HepG2 (cell line): ENCODE results near the gene KRCC1. TPM values are rescaled to one million over a fixed set of nuclear protein-coding genes. Genes with fewer than 3 reads are reported as not detected.
A peak's percentile ranks its signal among the peaks of the same experiment; 100 is the strongest.

Experiments
- FOXJ3 ChIP-seq: sonication (generic); formaldehyde crosslinking; IDR thresholded peaks from 2 replicates; pipeline ENCODE4 v1.4.0; 2020; ENCODE audit warnings: missing genetic modification reagents, mild to moderate bottlenecking, borderline replicate concordance
- HHEX ChIP-seq: IDR thresholded peaks from 2 replicates; pipeline ENCODE4 v1.6.1; 2016; ENCODE audit warnings: control low read depth
- IKZF4 ChIP-seq: sonication (generic); formaldehyde crosslinking; IDR thresholded peaks from 2 replicates; pipeline ENCODE4 v1.5.1; 2020; ENCODE audit warnings: borderline replicate concordance, mild to moderate bottlenecking, low read depth, missing genetic modification reagents; ENCODE audit errors: not compliant biosample characterization
- JARID2 ChIP-seq: sonication (generic); formaldehyde crosslinking; IDR thresholded peaks from 2 replicates; pipeline ENCODE4 v1.8.1; 2023; ENCODE audit warnings: missing genetic modification reagents, inconsistent platforms; ENCODE audit not compliant: insufficient replicate concordance
- MED1 ChIP-seq: sonication (generic); formaldehyde crosslinking; IDR thresholded peaks from 2 replicates; pipeline ENCODE4 v1.4.0; 2020; ENCODE audit warnings: missing genetic modification reagents
- MXD1 ChIP-seq: sonication (generic); formaldehyde crosslinking; IDR thresholded peaks from 2 replicates; pipeline ENCODE4 v1.4.0; 2020; ENCODE audit warnings: mild to moderate bottlenecking, missing genetic modification reagents
- NR2F2 ChIP-seq: IDR thresholded peaks from 2 replicates; pipeline ENCODE4 v1.6.1; 2012; ENCODE audit warnings: low read depth, inconsistent platforms, borderline replicate concordance
- RXRB ChIP-seq: IDR thresholded peaks from 2 replicates; pipeline ENCODE4 v1.6.1; 2016; ENCODE audit warnings: borderline replicate concordance, missing genetic modification reagents, missing compliant biosample characterization
- SMAD3 ChIP-seq: sonication (generic); formaldehyde crosslinking; IDR thresholded peaks from 2 replicates; pipeline ENCODE4 v1.4.0; 2020; ENCODE audit warnings: missing genetic modification reagents
- SNAPC4 ChIP-seq: sonication (generic); formaldehyde crosslinking; IDR thresholded peaks from 2 replicates; pipeline ENCODE4 v1.4.0; 2020; ENCODE audit warnings: mild to moderate bottlenecking, missing genetic modification reagents
- ZBTB21 ChIP-seq: sonication (generic); formaldehyde crosslinking; IDR thresholded peaks from 2 replicates; pipeline ENCODE4 v1.4.0; 2020; ENCODE audit warnings: missing genetic modification reagents
- ZGPAT ChIP-seq: IDR thresholded peaks from 2 replicates; pipeline ENCODE4 v1.6.1; 2016; ENCODE audit warnings: mild to moderate bottlenecking
- ZNF597 ChIP-seq: sonication (generic); formaldehyde crosslinking; IDR thresholded peaks from 2 replicates; pipeline ENCODE4 v1.5.0; 2020; ENCODE audit warnings: missing genetic modification reagents
- ZNF709 ChIP-seq: sonication (generic); formaldehyde crosslinking; IDR thresholded peaks from 2 replicates; pipeline ENCODE4 v1.5.0; 2020; ENCODE audit warnings: mild to moderate bottlenecking, missing genetic modification reagents
- ZNF747 ChIP-seq: sonication (generic); formaldehyde crosslinking; IDR thresholded peaks from 2 replicates; pipeline ENCODE4 v1.8.1; 2023; ENCODE audit warnings: missing genetic modification reagents, mild to moderate bottlenecking, borderline replicate concordance
- polyA plus RNA-seq, 8 experiments: library from polyadenylated mRNA; depleted of rRNA in 3 of 8; stranded (reverse) in 7 of 8; unstranded in 1 of 8; fragments of >200 nt; fragmentation: Illumina TruSeq in 4 of 8; extraction: Trizol in 4 of 8; gene quantifications; 2 replicates each; pipeline versions ENCODE4 v1.2.1 to v1.2.3, GENCODE V29; 2011 to 2016; ENCODE audit warnings: low read depth in 4 of 8, missing spikeins in 1 of 8, mixed read lengths in 1 of 8; ENCODE audit not compliant: insufficient read depth in 1 of 8
- total RNA-seq, 5 experiments: library from RNA; depleted of rRNA; stranded (reverse); fragments of >200 nt; fragmentation: Illumina TruSeq; extraction: Trizol; gene quantifications; 2 replicates each; pipeline ENCODE4 v1.2.3, GENCODE V29; 2016; ENCODE audit warnings: low read depth in 1 of 5
- TF ChIP-seq, protein P1 (sequence below): sonication (generic); formaldehyde crosslinking; IDR thresholded peaks from 2 replicates; pipeline ENCODE4 v1.4.0; 2020; ENCODE audit warnings: missing genetic modification reagents

Gene KRCC1
- total and polyA plus RNA-seq, 2 of the 13 experiments (the other 11 are each of a cell fraction or from before 2014, with no cell fraction given), result 6.5 to 7.7 TPM

DNA sequence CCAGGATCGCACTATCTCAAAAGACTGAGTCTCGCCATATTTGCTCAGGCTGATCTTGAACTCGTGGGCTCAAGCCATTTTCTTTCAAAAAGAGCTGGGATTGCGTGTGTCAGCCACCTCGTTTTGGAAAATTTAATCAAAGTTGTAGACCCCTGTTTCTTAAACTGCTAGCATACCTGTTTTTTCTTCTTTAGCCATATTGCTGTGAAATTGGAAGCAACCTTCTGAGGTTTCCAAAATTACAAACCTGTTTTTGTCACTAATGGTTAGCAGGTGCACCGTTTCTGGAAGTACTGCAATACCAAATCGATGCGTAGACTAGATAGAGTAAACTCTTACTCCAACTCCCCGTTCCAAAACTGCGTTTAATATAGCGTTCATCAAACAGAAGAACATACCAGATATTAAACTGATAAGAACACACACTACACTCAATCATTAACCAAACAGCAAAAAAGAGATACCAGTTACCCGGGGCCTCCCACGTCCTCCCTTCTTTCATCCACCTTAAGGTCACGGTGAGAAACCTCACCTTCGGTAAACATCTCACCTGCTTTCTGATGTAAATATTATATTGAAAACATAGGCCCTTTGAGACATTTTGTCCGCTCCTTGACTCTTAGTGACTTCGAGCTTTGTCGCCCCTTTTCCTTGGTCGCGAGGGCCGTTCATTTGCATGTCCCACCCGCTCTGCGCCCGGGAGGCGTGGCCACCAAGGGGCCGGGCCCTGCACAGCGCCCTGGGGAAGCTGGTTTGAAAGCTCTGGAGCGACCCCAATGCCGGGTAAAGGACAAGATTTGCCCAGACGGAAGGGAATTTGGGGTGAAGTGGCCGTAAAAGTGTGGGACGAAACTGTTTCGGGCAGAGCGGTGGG is 39.3 kb downstream of the KRCC1 start, which contains the start of gene RNU2-63P (continued):
- TF ChIP-seq NR2F2 (peak; percentile 90; the same call in 1 of the 2 replicates), ZGPAT (CRISPR knock-in tag) (peak; percentile 83; the same call in 1 of the 2 replicates), RXRB (peak; percentile 66), ZBTB21 (CRISPR knock-in tag) (no peak; the same call in 1 of the 2 replicates), SNAPC4 (peak; percentile 100), MXD1 (no peak), HHEX (CRISPR knock-in tag) (no peak), SMAD3 (CRISPR knock-in tag) (peak; percentile 88), ZNF709 (peak; percentile 87; the same call in 1 of the 2 replicates), ZNF747 (CRISPR knock-in tag) (0 out of 2 replicates have a peak, but pooled peaks have one; percentile 80), IKZF4 (CRISPR knock-in tag) (peak; percentile 64), MED1 (peak; percentile 98), JARID2 (CRISPR knock-in tag) (peak; percentile 8), FOXJ3 (CRISPR knock-in tag) (peak; percentile 64; the same call in 1 of the 2 replicates), ZNF597 (CRISPR knock-in tag) (0 out of 2 replicates have a peak, but pooled peaks have one; percentile 62)
- TF ChIP-seq, protein P1, sequence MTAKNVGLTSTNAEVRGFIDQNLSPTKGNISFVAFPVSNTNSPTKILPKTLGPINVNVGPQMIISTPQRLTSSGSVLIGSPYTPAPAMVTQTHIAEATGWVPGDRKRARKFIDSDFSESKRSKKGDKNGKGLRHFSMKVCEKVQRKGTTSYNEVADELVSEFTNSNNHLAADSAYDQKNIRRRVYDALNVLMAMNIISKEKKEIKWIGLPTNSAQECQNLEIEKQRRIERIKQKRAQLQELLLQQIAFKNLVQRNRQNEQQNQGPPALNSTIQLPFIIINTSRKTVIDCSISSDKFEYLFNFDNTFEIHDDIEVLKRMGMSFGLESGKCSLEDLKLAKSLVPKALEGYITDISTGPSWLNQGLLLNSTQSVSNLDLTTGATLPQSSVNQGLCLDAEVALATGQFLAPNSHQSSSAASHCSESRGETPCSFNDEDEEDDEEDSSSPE (CRISPR knock-in tag), result peak; percentile 39; the same call in 1 of the 2 replicates
